Astrocyte of the spinal cord (primary cell): Measurements from ENCODE around the gene APBB2.
A peak's percentile ranks its signal among the peaks of the same experiment; 100 is the strongest.

ENCODE experiments used
- DNase-seq: peaks from one replicate; pipeline ENCODE4 v3.0.0; 2011; ENCODE audit warnings: low read depth, low spot score
- H3K4me3 ChIP-seq: 2 replicates; pipeline ENCODE4 v1.5.1; 2011; ENCODE audit warnings: low read depth, mild to moderate bottlenecking, low read length, moderate library complexity
- CTCF ChIP-seq: IDR thresholded peaks from 2 replicates; pipeline ENCODE4 v1.5.1; 2012; ENCODE audit warnings: low read depth, mild to moderate bottlenecking, low read length, inconsistent platforms
- in situ Hi-C: cut with HindIII; loops from 2 replicates; pipeline ENCODE4 v1.10.0; 2017; ENCODE audit warnings: low sequenced_read_pairs

The APBB2 gene

GRCh38 chr4:41141900-41142299 is 72.4 kb downstream of the APBB2 start:
- in situ Hi-C loops = no loop called here
- no peak for TF ChIP-seq CTCF
- H3K4me3 ChIP-seq = no peak overlapping the region
- peak; percentile 97 for DNase-seq

GRCh38 chr4:41140410-41140809 is 73.9 kb downstream of the APBB2 start:
- no peak for TF ChIP-seq CTCF
- H3K4me3 ChIP-seq = no peak overlapping the region
- DNase-seq = no peak
- in situ Hi-C loops = no loop called here

GRCh38 chr4:41137879-41138278 is 76.5 kb downstream of the APBB2 start:
- DNase-seq = no peak
- in situ Hi-C loops = no loop called here
- no peak overlapping the region for H3K4me3 ChIP-seq
- TF ChIP-seq CTCF = no peak

GRCh38 chr4:41136456-41136855 is 77.9 kb downstream of the APBB2 start:
- DNase-seq = no peak
- H3K4me3 ChIP-seq = no peak overlapping the region
- in situ Hi-C loops = no loop called here
- no peak for TF ChIP-seq CTCF

- in situ Hi-C loops = no loop called here
- H3K4me3 ChIP-seq = no peak overlapping the region
- no peak for DNase-seq
- no peak for TF ChIP-seq CTCF
These were observed 78.5 kb downstream of the APBB2 start for GRCh38 chr4:41135801-41136200.

GRCh38 chr4:41134581-41134980 is 79.8 kb downstream of the APBB2 start:
- in situ Hi-C loops = no loop called here
- DNase-seq = no peak
- TF ChIP-seq CTCF = no peak
- H3K4me3 ChIP-seq = no peak overlapping the region

- TF ChIP-seq CTCF = no peak
- no peak for DNase-seq
- no peak overlapping the region for H3K4me3 ChIP-seq
- in situ Hi-C loops = no loop called here
These were observed 80.8 kb downstream of the APBB2 start for GRCh38 chr4:41133454-41134018.
